ENCODE results near the gene ALKBH4.
"Not testable (repeated sequence)": the region's sequence is repeated elsewhere in the genome, so short reads cannot be mapped to it uniquely, and the experiment has no call there.

The ALKBH4 gene

DNA sequence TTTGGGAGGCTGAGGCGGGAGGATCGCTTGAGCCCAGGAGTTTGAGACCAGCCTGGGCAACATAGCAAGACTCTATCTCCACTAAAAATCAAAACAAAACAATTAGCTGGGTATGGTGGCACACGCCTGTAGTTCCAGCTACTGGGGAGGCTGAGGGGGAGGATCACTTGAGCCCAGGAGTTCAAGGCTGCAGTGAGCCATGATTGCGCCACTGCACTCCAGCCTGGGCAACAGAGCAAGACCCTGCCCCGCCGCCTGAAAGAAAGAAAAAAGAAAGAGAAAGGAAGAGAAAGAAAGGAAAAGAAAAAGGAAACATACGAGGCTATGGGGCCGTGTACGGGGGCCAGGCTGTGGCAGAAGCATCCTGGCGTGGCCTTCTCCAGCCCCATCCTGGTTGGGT, 9.7 kb downstream of the ALKBH4 start:
- not testable (repeated sequence) for DNase-seq

DNA sequence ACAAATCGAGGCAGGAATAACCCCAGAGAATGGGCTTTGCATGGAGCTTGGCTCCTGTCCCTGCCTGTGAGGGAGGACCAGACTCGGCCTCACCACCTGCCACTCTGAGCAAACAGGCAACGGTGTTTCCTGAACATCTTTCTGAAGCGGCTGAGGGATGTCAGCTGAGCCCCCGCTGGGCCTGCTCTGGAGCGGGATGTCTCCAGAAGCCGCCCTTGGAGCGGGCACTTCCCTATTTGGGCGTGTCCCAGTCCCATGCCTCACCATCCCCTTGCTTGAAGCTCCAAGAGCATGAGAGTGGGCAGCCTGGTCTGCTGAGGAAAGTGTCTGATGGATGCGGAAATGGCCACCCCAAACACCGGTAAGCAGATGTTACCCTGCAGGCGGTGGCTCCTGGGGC, 10.2 kb downstream of the ALKBH4 start:
- DNase-seq, result no peak

DNA sequence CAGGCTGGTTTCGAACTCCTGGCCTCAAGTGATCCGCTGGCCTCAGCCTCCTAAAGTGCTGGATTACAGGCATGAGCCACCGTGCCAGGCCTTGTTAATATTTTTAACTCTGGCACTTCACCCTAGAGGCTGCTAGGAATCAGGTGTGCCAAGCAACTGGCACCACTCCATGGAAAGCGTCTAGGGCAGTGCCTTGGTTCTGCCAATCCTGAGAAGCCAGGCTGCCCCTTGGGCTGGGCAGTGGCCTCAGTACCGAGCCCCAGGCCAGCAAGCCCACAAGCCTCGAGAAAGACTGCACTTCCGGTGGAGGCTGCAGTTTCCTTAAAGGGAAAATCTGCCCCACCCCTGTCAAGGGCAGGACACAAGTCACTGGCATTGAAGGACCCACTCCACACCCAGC, 11.3 kb downstream of the ALKBH4 start:
- no peak for DNase-seq

DNA sequence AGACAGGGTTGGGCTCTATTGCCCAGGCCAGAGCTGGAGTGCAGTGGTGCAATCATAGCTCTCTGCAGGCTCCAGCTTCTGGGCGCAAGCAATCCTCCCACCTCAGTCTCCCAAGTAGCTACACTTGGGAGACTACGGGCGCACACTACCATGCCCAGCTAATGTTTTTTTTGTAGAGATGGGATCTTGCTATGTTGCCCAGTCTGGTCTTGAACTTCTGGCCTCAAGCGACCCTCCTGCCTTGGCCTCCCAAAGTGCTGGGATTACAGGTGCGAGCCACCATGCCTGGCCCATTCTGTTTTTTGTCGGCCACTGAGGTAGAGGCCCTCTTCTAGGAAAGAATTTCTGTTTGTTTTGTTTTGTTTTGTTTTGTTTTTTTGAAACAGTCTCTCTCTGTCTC, 12.2 kb downstream of the ALKBH4 start:
- no peak for DNase-seq

DNA sequence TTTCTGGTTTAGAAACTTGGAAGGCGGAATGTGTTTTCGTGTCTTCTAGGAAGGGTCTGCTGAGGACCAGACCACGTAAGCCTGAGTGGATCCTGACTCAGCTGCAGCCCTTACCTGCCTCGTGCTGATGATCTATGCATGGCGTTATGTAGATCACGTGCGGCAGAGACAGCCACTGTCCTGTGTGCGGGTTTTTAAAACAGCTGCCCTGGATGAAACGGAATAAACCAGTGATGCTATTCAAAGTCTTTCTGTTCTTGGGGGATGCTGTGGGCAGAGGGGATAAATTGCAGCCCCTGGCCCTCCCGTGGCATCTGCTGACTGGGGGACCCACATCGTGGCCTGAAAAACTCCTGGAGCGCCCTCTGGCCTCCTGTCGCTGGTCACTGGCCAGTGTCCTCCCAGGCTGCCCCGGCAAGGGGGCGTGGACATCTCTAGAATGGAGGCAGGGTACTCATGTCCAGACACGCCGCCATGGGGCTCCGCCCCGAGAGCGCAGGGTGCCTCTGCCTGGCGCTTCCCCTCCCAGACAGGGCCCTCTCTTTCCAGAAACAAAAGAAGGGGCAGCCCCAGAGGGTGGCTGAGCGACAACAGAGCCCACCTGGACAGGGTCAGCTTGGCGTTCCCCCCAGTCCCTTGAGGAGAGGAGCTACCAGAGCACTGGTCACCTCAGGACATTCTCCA, 13.2 kb downstream of the ALKBH4 start:
- DNase-seq, result peak; percentile 56

DNA sequence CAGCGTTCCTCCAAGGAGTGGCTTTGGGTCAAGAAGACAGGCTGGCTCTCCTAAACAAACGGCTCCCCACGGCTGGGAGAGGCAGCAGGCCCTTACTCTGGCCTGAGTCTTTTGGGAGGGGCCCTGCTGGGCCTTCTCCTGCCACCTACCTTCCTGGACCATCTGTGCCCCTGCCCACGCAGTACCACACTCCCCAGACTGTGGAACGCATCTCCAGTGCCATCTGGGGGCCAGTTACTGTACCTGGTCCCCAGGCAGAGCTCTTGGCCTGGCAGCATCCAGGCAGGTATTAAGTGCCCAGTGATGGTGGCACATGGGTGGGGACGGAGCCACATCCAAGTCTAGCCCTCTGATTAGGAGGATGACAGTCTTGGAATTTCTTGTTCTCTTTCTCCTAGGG, 14.4 kb downstream of the ALKBH4 start:
- no peak for DNase-seq

DNA sequence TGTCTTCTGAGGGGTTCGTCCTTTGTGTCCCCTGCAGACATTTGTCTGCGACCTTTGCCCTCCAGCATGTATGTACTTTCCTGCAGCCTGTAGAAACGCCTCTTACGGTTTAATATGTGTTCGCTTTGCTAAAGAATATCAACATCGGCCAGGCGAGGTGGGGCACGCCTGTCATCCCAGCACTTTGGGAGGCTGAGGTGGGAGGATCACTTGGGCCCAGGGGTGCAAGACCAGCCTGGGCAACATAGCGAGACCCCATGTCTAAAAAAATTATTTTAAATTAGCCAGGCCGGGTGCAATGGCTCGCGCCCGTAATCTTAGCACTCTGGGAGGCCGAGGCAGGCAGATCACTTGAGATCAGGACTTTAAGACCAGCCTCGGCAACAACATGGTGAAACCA, 15.5 kb downstream of the ALKBH4 start:
- DNase-seq, result no peak

DNA sequence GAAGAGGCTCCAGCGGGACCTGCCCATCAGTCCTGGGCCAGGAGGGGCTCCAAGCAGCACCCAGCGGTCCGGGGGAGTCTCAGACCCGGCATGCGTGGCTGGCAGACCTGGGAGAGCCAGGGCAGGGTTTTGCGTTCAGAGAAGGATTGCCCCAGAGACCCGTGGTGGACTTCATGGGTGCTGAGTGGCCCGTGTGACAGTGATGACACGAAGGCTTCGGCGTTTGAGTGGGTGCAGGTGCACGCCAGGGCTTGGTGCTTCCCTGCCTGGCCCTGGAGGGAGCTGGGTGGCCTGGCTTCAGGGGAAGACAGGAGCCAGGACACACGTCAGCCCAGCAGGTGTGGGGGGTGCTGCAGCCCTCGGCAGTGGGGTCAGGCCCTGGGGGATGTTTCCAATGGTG, 17.4 kb downstream of the ALKBH4 start:
- no peak for DNase-seq

DNA sequence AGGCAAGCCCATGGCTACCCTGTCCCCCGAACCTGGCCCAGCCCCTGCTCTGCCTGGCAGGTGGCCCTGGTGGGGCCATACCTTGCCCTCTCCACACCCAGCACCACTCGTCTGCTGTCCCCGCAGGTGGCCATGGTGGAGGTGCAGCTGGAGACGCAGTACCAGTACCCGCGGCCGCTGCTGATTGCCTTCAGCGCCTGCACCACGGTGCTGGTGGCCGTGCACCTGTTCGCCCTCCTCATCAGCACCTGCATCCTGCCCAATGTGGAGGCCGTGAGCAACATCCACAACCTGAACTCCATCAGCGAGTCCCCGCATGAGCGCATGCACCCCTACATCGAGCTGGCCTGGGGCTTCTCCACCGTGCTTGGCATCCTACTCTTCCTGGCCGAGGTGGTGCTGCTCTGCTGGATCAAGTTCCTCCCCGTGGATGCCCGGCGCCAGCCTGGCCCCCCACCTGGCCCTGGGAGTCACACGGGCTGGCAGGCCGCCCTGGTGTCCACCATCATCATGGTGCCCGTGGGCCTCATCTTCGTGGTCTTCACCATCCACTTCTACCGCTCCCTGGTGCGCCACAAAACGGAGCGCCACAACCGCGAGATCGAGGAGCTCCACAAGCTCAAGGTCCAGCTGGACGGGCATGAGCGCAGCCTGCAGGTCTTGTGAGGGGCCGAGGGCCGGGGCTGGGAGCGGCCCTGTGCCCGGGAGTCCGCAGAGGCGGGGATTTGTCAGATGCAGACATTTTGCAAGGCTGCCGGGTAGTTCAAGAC, 18.1 kb downstream of the ALKBH4 start:
- DNase-seq, result no peak

DNA sequence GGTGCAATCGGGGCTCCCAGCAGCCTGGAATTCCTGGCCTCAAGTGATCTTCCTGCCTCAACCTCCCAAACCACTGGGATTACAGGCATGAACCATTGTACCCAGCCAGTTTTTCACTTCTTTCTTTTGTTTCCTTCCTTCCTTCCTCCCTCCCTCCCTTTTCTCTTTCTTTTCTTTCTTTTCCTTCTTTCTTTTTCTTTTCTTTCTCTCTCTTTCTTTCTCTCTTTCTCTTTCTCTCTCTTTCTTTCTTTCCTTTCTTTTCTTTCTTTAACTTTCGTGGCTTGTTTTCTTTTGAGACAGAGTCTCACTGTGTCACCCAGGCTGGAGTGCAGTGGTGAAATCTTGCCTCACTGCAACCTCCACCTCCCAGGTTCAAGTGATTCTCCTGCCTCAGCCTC, 19.0 kb downstream of the ALKBH4 start:
- no peak for DNase-seq

DNA sequence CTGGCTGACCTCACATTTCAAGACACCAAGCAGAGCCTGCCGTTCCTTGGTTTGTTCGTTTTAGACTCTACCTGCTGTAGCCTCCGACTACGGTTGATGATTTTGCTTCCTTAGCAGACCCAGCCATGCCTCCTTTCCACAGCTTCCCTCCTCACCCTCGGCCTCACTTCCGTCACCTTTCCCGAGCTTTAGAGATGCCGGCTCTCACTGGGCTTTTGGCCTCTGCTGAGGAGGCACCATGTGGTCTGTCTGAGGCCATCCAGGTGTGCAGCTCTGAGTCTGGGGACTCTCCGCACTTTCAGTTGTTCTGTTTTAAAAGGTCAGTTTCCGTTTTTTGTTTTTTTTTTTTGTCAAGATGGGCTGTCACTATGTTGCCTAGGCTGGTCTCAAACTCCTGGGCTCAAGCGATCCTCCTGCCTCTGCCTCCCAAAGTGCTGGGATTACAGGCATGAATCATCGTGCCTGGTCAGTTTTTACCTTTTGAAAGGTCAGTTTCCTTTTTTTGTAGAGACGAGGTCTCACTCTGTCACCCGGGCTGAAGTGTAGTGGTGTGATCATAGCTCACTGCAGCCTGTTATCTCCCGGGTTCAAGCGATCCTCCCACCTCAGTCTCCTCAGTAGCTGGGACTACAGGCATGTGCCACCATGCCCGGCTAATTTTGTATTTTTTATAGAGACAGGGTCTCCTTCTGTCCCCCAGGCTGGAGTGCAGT, 19.5 kb downstream of the ALKBH4 start:
- DNase-seq, result no peak

DNA sequence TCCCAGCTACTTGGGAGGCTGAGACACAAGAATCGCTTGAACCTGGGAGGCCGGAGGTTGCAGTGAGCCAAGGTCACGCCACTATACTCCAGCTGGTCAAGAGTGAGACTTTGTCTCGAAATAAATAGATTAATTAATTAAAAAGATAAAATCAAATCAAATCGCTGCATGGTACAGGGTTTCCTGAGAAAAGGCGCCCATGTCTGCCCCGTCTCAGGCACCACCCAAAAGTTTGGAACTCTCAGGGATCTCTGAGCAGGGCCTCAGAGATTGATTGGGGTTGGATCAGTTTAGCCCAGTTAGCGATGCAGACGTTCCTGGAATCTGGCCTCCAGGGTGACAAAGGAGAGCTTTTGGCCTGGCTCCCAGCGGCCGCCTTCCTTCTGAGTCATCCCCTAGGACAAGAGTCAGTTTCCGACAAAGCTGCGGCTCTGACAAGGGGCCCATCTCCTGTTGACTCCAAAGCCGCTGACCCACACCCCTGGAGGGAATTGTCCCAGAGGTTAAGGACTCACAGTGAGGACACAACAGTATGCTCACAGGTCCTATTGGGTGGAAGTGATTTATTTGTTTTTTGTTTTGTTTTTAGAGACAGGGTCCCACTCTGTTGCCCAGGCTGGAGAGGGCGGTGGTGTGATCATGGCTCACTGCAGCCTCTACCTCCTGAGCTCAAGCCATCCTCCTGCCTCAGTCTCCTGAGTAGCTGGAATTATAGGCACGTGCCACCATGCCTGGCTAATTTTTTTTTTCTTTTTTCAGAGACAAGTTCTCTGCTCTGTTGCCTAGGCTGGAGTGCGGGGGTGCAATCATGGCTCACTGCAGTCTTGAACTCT, 24.5 kb downstream of the ALKBH4 start:
- no peak for DNase-seq

DNA sequence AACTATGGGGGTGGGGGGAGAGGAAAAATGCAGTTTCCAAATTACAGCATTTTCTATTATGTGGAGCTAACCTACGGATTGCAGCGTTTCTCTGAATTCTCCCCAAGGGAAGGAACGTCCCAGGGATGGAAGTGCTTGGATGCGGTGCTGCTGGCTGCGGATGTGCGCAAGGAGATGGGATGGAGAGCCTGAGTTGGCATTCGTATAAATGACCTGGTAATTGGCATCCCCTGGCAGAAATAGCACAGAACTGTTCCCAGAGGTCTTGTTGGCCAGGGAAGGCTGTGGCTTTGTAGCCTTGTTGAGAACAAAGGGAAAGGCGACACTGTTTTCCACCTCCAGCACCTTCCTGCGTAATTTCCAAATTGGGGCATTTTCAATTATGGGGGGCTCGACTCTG, 28.5 kb downstream of the ALKBH4 start:
- DNase-seq, result no peak

DNA sequence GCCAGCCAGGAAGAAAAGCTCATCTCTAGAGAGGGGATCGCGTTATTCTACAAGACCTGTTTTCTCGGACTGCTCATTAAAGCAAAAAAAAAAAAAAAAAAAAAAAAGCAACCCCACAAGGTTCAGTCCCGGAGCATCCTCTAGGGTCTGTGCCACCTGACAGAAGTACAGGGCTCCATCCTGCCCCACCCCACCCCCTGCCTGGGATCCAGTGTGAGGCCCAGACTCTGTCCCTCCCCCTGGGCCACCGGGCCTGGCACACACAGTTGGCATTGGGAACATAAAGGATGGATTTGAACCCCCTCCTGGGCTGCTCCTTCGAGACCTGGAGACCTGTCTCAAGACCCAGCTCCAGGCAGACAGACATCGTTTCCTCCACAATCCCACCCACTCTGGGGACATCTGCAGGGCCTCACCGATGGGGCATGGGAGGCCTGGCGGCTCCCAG, 30.6 kb downstream of the ALKBH4 start:
- DNase-seq, result no peak

DNA sequence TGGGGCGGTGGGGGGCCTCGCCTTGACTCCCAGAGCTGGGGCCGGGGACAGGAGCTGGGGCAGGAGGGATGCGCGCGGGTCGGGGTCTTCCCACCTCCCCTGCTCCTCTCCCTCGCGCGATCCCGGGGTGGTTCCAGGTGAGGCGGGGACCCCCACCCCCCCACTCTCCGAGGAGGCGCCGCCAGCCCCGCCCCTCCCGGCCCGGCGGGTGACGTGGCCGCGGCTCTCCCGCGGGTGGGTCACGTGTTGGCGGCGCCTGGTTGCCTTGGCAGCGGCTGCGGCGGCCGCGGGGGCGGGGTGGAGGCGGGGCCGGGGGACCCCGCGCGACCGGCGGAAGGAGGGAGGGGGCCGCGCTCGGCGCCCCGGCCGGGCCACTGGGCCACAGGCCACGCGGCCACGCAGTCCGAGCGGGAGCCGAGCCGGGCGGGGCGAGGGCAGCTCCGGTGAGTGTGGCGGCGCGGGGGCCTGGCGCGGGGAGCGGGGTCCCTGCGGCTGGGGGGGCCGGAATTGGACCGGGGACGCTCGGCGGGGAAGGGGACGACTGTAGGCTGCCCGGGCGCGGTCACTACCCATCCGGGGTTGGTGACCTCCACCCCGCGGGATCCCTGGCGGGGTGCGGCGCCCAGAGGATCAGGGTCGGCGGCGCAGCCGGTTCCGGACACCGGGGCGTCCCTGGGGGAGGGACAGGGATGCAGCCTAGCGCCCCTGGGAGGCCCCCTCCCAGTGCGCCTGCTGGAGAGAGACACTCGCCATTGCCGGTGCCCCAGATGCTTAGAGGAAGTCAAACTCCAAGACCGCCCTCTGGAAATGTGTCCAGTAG, 31.2 kb downstream of the ALKBH4 start, which contains the start of gene ORAI2:
ORAI2 (plus strand) TSS at position 357 of the 820 bp plus-strand sequence. CDS start 5,382 bp downstream, outside the sequence.
- DNase-seq, result no peak

DNA sequence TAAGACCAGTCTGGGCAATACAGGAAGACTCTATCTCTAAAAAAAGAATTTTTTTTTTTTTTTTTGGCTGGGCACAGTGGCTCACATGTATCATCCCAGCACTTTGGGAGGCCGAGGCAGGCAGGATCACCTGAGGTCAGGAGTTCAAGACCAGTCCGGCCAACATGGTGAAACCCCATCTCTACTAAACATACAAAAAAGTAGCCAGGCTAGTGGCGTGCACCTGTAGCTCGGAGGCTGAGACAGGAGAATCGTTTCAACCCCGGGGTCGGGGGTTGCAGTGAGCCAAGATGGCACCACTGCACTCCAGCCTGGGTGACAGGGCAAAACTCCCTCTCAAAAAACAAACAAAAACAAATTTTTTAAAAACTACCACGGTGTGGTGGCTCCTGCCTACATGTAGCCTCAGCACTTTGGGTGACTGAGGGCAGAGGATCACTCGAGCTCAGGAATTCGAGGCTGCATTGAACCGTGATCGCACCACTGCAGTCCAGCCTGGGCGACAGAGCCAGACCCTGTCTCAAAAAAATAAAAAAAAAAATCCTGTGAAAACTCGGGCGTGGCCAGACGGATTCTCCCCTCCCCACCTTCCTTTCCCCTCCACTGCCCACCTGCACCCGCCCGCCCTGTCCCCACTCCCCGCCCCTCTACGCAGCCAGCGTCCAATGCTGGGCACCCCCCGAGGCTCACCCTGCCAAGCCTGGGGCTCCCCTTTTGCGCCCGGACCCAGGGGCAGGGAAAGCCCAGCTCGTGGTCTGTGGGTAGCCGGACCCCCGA, 32.0 kb downstream of the ALKBH4 start:
- no peak for DNase-seq

DNA sequence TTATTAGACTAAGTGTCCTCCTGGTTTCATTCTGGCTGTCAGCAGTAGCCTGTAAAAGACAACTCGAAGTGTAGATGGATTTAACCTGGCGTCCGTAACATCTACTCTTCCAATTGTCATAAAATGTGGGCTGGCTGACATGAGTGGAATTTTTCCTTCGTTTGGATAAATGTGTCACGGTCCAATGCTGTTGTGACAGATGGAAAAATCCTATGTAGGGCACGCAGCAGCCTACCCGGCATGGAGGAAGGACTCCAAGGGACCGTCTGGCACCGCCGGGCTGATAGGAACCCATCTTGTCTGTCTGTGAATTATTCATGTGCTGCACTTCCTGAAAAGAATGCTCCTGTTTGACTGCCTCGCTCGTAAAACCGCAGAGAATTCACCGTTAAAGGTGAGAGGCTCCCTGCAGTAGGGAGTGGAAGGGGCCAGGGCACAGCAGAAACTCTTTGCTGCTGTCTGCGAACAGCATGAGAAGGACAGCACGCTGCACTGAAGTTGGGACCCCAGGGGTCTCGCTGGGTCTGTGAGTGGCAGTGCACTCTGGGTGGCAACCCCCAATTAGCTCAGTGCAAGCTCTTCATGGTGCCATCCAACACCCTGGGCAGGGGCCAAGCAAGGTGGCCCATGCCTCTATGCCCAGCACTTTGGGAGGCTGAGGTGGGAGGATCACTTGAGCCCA, 32.9 kb downstream of the ALKBH4 start:
- no peak for DNase-seq

DNA sequence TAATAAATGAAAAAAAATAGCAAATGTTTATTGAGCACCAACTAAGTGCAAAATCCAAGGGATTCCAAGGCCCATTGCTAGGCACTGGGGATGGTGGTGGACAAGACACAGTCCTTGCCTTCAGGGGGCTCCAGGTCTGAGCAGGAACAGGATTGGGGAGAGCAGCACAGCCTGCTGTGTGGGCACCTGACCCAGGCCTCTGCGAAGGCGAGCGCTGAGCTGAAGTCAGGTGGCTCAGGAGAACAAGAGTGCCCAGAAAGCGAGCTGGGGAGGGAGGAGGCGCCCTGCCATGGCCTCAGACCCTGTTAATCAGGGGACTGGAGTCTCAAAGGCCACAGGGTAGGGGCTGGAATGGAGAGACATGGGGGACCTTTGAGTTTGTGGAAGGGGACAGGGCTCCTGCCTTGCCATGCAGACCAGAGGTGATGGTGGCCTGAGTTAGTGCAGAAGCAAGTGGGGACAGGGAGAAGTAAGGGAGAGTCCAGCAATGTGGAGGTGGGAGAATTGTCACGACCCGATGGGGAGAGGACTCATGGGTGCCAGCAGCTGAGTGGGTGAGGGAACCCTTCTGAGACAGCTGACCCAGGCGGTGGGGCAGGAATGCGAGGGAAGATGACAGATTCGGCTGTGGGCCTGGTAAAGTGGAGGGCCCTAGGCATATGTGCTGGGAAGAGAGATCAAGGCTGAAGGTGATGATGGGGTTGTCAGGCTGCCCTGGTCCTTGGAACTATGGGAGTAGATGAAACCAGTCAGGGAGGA, 35.3 kb downstream of the ALKBH4 start:
- DNase-seq, result no peak

DNA sequence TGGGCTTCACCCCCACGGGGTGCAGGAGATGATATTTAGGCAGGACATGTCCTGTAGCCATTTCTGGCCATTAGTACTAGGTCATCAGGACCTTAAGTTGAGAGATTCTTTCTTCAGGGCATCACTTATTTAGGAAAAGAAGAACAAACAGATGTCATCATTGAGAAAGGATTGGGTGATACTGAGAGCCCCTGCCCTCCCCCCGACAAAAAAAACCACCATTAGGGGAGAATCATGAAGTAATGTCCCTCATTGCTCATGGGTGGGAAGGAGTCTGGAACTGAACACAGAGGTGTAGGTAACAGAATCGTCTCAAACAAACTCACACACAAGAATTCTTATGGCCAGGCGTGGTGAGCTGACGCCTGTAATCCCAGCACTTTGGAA, 37.7 kb downstream of the ALKBH4 start:
- no peak for DNase-seq
